Erythroblast (primary cell): Measurements from ENCODE around the gene KIFC3.

Source experiments
- GATA1 ChIP-seq: IDR thresholded peaks from 2 replicates; pipeline ENCODE4 v1.6.1; 2011; ENCODE audit warnings: low read depth, mild to moderate bottlenecking, control low read depth, low read length, moderate library complexity
- POLR2A ChIP-seq: IDR thresholded peaks from 2 replicates; pipeline ENCODE4 v1.6.1; 2011; ENCODE audit warnings: mild to moderate bottlenecking, low read length

DNA sequence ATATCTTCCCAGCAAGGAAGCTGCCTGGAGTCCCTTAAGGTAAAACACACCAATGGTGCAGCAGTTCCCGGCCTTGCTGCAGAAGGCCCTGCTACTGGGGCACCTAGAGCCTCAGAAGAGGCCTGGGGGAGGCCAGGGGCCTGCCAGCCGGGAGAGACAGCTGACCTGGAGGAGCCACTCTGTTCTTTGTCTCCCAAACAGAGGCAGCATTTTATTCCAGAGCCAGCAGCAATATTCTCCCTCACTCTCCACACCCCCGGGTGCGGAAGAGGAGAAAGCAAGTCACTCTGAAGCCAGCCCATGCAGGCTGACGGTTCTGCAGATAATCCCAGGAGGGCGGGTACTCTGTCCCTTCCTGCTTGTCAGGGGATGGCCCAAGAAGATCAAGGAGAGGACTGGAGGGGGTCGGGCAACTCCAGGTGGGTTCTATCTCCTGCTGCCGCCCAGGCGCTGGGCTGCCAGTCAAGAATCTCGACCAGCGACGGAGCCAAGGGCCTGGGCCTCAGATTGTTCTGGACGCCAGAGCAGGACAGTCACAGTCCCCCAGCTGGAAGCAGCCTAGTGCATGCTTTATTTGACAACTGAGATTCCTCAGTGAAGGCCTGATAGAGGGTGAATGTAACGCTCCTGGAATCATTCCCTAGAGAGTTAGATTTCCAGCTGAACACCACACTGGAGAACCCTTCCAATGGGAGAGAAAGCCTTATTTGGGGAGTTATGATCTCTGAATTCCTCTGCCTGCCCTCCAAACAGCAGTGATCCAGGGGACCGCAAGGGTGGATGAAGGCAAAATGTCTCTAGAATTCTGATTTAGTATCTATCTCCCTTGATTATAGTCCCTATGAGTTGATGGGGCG is 1.1 kb upstream of the KIFC3 start:
- TF ChIP-seq POLR2A (no peak), GATA1 (no peak)
